SK-N-SH treated with all-trans-retinoic acid at 6 μM for 48 hours (cell line): ENCODE results near the gene PDIA5.

Experiments used
- ATAC-seq: fragments of 200-7000 bp; cut with Tn5 transposase; 3 replicates; pipeline ENCODE4 v1.9.1; 2020; ENCODE audit warnings: mild to moderate bottlenecking, moderate library complexity
- ARNTL ChIP-seq: fragments of 450-650 bp; formaldehyde crosslinking; IDR thresholded peaks from 2 replicates; pipeline ENCODE4 v1.5.0; 2020; ENCODE audit warnings: low read depth, mild to moderate bottlenecking, moderate library complexity, borderline replicate concordance
- BACH2 ChIP-seq: fragments of 250-450 bp; sonication (Bioruptor Pico); IDR thresholded peaks from 2 replicates; pipeline ENCODE4 v1.9.0; 2021; ENCODE audit warnings: mild to moderate bottlenecking, borderline replicate concordance
- CREB5 ChIP-seq: fragments of 250-450 bp; sonication (Bioruptor Pico); IDR thresholded peaks from 2 replicates; pipeline ENCODE4 v1.5.1; 2020; ENCODE audit warnings: low read depth, mild to moderate bottlenecking, moderate library complexity
- CSDC2 ChIP-seq: fragments of 250-450 bp; sonication (Bioruptor Pico); IDR thresholded peaks from 2 replicates; pipeline ENCODE4 v1.5.0; 2020; ENCODE audit warnings: mild to moderate bottlenecking, moderate library complexity
- CSRNP3 ChIP-seq: fragments of 250-450 bp; sonication (Bioruptor Pico); IDR thresholded peaks from 2 replicates; pipeline ENCODE4 v1.5.1; 2021; ENCODE audit warnings: mild to moderate bottlenecking, moderate library complexity
- ESRRG ChIP-seq: fragments of 250-450 bp; sonication (Bioruptor Pico); IDR thresholded peaks from 2 replicates; pipeline ENCODE4 v1.6.1; 2021; ENCODE audit warnings: mild to moderate bottlenecking
- GLIS3 ChIP-seq: fragments of 250-450 bp; sonication (Bioruptor Pico); IDR thresholded peaks from 2 replicates; pipeline ENCODE4 v1.5.0; 2020; ENCODE audit warnings: mild to moderate bottlenecking, moderate library complexity
- ISL1 ChIP-seq: fragments of 250-450 bp; sonication (Bioruptor Pico); IDR thresholded peaks from 2 replicates; pipeline ENCODE4 v2.1.2; 2022; ENCODE audit warnings: mild to moderate bottlenecking, moderate library complexity
- PATZ1 ChIP-seq: fragments of 250-450 bp; sonication (Bioruptor Pico); IDR thresholded peaks from 2 replicates; pipeline ENCODE4 v1.8.0; 2020; ENCODE audit warnings: mild to moderate bottlenecking, moderate library complexity, borderline replicate concordance
- POU6F1 ChIP-seq: fragments of 250-450 bp; sonication (Bioruptor Pico); IDR thresholded peaks from 2 replicates; pipeline ENCODE4 v1.8.0; 2021; ENCODE audit warnings: low read depth, mild to moderate bottlenecking, moderate library complexity, borderline replicate concordance
- PPARA ChIP-seq: fragments of 250-450 bp; sonication (Bioruptor Pico); IDR thresholded peaks from 2 replicates; pipeline ENCODE4 v1.5.0; 2020; ENCODE audit warnings: mild to moderate bottlenecking, borderline replicate concordance
- RARB ChIP-seq: fragments of 250-450 bp; sonication (Bioruptor Pico); IDR thresholded peaks from 2 replicates; pipeline ENCODE4 v1.8.0; 2021; ENCODE audit warnings: mild to moderate bottlenecking, moderate library complexity
- SNAI2 ChIP-seq: fragments of 250-450 bp; sonication (Bioruptor Pico); IDR thresholded peaks from 2 replicates; pipeline ENCODE4 v1.5.0; 2020; ENCODE audit warnings: mild to moderate bottlenecking, moderate library complexity
- TCF4 ChIP-seq: fragments of 250-450 bp; sonication (Bioruptor Pico); IDR thresholded peaks from 2 replicates; pipeline ENCODE4 v1.8.0; 2021; ENCODE audit warnings: mild to moderate bottlenecking, moderate library complexity, borderline replicate concordance
- TOX ChIP-seq: fragments of 250-450 bp; sonication (Bioruptor Pico); IDR thresholded peaks from 2 replicates; pipeline ENCODE4 v1.8.0; 2021; ENCODE audit warnings: mild to moderate bottlenecking, moderate library complexity, borderline replicate concordance
- TSHZ2 ChIP-seq: fragments of 250-450 bp; sonication (Bioruptor Pico); IDR thresholded peaks from 2 replicates; pipeline ENCODE4 v1.5.0; 2020; ENCODE audit warnings: mild to moderate bottlenecking, moderate library complexity
- ZC3H10 ChIP-seq: fragments of 250-450 bp; sonication (Bioruptor Pico); IDR thresholded peaks from 2 replicates; pipeline ENCODE4 v1.5.1; 2021; ENCODE audit warnings: mild to moderate bottlenecking, moderate library complexity
- ZFP3 ChIP-seq: fragments of 250-450 bp; sonication (Bioruptor Pico); IDR thresholded peaks from 2 replicates; pipeline ENCODE4 v1.5.0; 2020; ENCODE audit warnings: mild to moderate bottlenecking, moderate library complexity
- ZFP30 ChIP-seq: fragments of 450-650 bp; formaldehyde crosslinking; IDR thresholded peaks from 2 replicates; pipeline ENCODE4 v1.5.0; 2022; ENCODE audit warnings: mild to moderate bottlenecking, moderate library complexity
- ZNF8 ChIP-seq: fragments of 450-650 bp; formaldehyde crosslinking; IDR thresholded peaks from 2 replicates; pipeline ENCODE4 v1.5.0; 2020; ENCODE audit warnings: mild to moderate bottlenecking, moderate library complexity

The PDIA5 gene

GRCh38 chr3:123090728-123091531 is 24.1 kb downstream of the PDIA5 start:
- ATAC-seq: no peak
- no peak for TF ChIP-seq ZFP30 (CRISPR knock-in tag)
- TF ChIP-seq GLIS3 (CRISPR knock-in tag): no peak
- TF ChIP-seq ESRRG (CRISPR knock-in tag): no peak
- no peak for TF ChIP-seq RARB (CRISPR knock-in tag)
- TF ChIP-seq CREB5 (CRISPR knock-in tag): no peak
- no peak for TF ChIP-seq ARNTL (CRISPR knock-in tag)
- TF ChIP-seq PPARA (CRISPR knock-in tag): no peak
- no peak for TF ChIP-seq TSHZ2 (CRISPR knock-in tag)
- TF ChIP-seq CSDC2 (CRISPR knock-in tag): no peak
- no peak for TF ChIP-seq CSRNP3 (CRISPR knock-in tag)
- no peak for TF ChIP-seq SNAI2 (CRISPR knock-in tag)
- TF ChIP-seq ZC3H10 (CRISPR knock-in tag): no peak
- no peak for TF ChIP-seq ZFP3 (CRISPR knock-in tag)
- TF ChIP-seq, all 23 proteins: peak for 0

GRCh38 chr3:123092243-123092642 is 25.4 kb downstream of the PDIA5 start:
- no peak for TF ChIP-seq PATZ1 (CRISPR knock-in tag)
- TF ChIP-seq CREB5 (CRISPR knock-in tag): no peak
- no peak for TF ChIP-seq RARB (CRISPR knock-in tag)
- TF ChIP-seq ISL1: no peak
- TF ChIP-seq TOX (CRISPR knock-in tag): no peak
- TF ChIP-seq CSDC2 (CRISPR knock-in tag): no peak
- TF ChIP-seq ZFP30 (CRISPR knock-in tag): no peak
- no peak for TF ChIP-seq ZFP3 (CRISPR knock-in tag)
- TF ChIP-seq TCF4 (CRISPR knock-in tag): no peak
- no peak for TF ChIP-seq ZC3H10 (CRISPR knock-in tag)
- TF ChIP-seq ZNF8: no peak
- no peak for TF ChIP-seq ESRRG (CRISPR knock-in tag)
- no peak for TF ChIP-seq POU6F1 (CRISPR knock-in tag)
- TF ChIP-seq SNAI2 (CRISPR knock-in tag): no peak
- no peak for TF ChIP-seq ARNTL (CRISPR knock-in tag)
- no peak for TF ChIP-seq BACH2 (CRISPR knock-in tag)
- no peak for ATAC-seq
